HEK293 (cell line): ENCODE data around the gene ARHGAP24.

Source experiments
- CTCF ChIA-PET: fragments of 350-600 bp; formaldehyde crosslinking; extraction: SDS; loops from one replicate; lab custom pipeline; 2021; ENCODE audit warnings: antibody characterized with exemption; lab: Yijun Ruan, JAX
- POLR2A ChIA-PET: fragments of 300-600 bp; formaldehyde crosslinking; extraction: SDS; loops from one replicate; lab custom pipeline; 2020; ENCODE audit warnings: antibody characterized with exemption, inconsistent platforms; lab: Yijun Ruan, JAX
- H3K27ac ChIP-seq: fragments of 200-500 bp; sonication (Bioruptor generic); 2 replicates; pipeline ENCODE4 v1.5.1; 2014; ENCODE audit warnings: low read depth, low read length, control low read depth, inconsistent platforms; ENCODE audit errors: extremely low read depth
- H3K36me3 ChIP-seq, 2 experiments: fragments of 200-500 bp in 1 of 2; sonication (Bioruptor generic) in 1 of 2; 1 replicate in 1 of 2; 2 replicates in 1 of 2; pipeline ENCODE4 v1.5.1; 2014 to 2017; ENCODE audit warnings: inconsistent platforms in 2 of 2, low read length in 2 of 2; ENCODE audit not compliant: control insufficient read depth in 2 of 2, insufficient read depth in 1 of 2
- H3K4me1 ChIP-seq: fragments of 200-500 bp; sonication (Bioruptor generic); 2 replicates; pipeline ENCODE4 v1.5.1; 2014; ENCODE audit warnings: mild to moderate bottlenecking, low read length, inconsistent platforms; ENCODE audit not compliant: control insufficient read depth, insufficient read depth
- H3K4me3 ChIP-seq: 2 replicates; pipeline ENCODE4 v1.5.1; 2011; ENCODE audit warnings: low read depth, mild to moderate bottlenecking, control low read depth, low read length, moderate library complexity
- H3K9me3 ChIP-seq: fragments of 200-500 bp; sonication (Bioruptor generic); 2 replicates; pipeline ENCODE4 v1.5.1; 2014; ENCODE audit warnings: low read depth, low read length, inconsistent platforms; ENCODE audit not compliant: control insufficient read depth, insufficient read depth
- HOXD13 ChIP-seq: sonication (generic); formaldehyde crosslinking; IDR thresholded peaks from 2 replicates; pipeline ENCODE4 v1.8.0; 2022; ENCODE audit warnings: missing genetic modification reagents, borderline replicate concordance
- IKZF3 ChIP-seq: fragments of 450-650 bp; IDR thresholded peaks from 2 replicates; pipeline ENCODE4 v1.5.0; 2018; ENCODE audit warnings: missing biosample characterization, mild to moderate bottlenecking, missing genetic modification characterization, moderate library complexity
- OSR2 ChIP-seq: fragments of 450-650 bp; formaldehyde crosslinking; IDR thresholded peaks from 2 replicates; pipeline ENCODE4 v1.5.1; 2016; ENCODE audit warnings: missing biosample characterization, missing genetic modification characterization
- REPIN1 ChIP-seq: fragments of 450-650 bp; formaldehyde crosslinking; IDR thresholded peaks from 2 replicates; pipeline ENCODE4 v1.5.1; 2017; ENCODE audit warnings: missing biosample characterization, missing genetic modification characterization, low read depth
- ZBTB8A ChIP-seq: fragments of 450-650 bp; formaldehyde crosslinking; IDR thresholded peaks from 2 replicates; pipeline ENCODE4 v1.5.1; 2016; ENCODE audit warnings: missing biosample characterization, missing genetic modification characterization
- ZNF211 ChIP-seq: fragments of 450-650 bp; formaldehyde crosslinking; IDR thresholded peaks from 2 replicates; pipeline ENCODE4 v1.5.1; 2016; ENCODE audit warnings: low read depth, missing biosample characterization, missing genetic modification characterization
- ZNF292 ChIP-seq: fragments of 450-650 bp; formaldehyde crosslinking; IDR thresholded peaks from 2 replicates; pipeline ENCODE4 v1.5.1; 2016; ENCODE audit warnings: low read depth, missing biosample characterization, missing genetic modification characterization, borderline replicate concordance
- ZNF341 ChIP-seq: fragments of 450-650 bp; formaldehyde crosslinking; IDR thresholded peaks from 2 replicates; pipeline ENCODE4; 2016; ENCODE audit warnings: low read depth, missing biosample characterization, missing genetic modification characterization
- ZNF37A ChIP-seq: fragments of 450-650 bp; IDR thresholded peaks from 2 replicates; pipeline ENCODE4 v1.5.1; 2018; ENCODE audit warnings: missing biosample characterization, missing genetic modification characterization
- ZNF391 ChIP-seq: fragments of 450-650 bp; formaldehyde crosslinking; IDR thresholded peaks from 2 replicates; pipeline ENCODE4 v1.5.1; 2016; ENCODE audit warnings: low read depth, missing biosample characterization, missing genetic modification characterization, borderline replicate concordance
- ZNF404 ChIP-seq: fragments of 450-650 bp; formaldehyde crosslinking; IDR thresholded peaks from 2 replicates; pipeline ENCODE4 v1.5.1; 2017; ENCODE audit warnings: missing biosample characterization, missing genetic modification characterization
- ZNF621 ChIP-seq: fragments of 450-650 bp; formaldehyde crosslinking; IDR thresholded peaks from 2 replicates; pipeline ENCODE4 v1.5.1; 2017; ENCODE audit warnings: missing biosample characterization, missing genetic modification characterization
- ZNF658 ChIP-seq: fragments of 450-650 bp; formaldehyde crosslinking; IDR thresholded peaks from 2 replicates; pipeline ENCODE4; 2016; ENCODE audit warnings: missing biosample characterization, missing genetic modification characterization
- ZSCAN16 ChIP-seq: fragments of 450-650 bp; formaldehyde crosslinking; IDR thresholded peaks from 2 replicates; pipeline ENCODE4 v1.5.1; 2016; ENCODE audit warnings: missing biosample characterization, missing genetic modification characterization
- ZSCAN30 ChIP-seq: fragments of 450-650 bp; IDR thresholded peaks from 2 replicates; pipeline ENCODE4 v1.5.1; 2018; ENCODE audit warnings: missing biosample characterization, mild to moderate bottlenecking, missing genetic modification characterization, moderate library complexity
- TF ChIP-seq, protein P1 (sequence below): fragments of 450-650 bp; formaldehyde crosslinking; IDR thresholded peaks from 2 replicates; pipeline ENCODE4 v1.5.1; 2017; ENCODE audit warnings: missing biosample characterization, missing genetic modification characterization
- TF ChIP-seq, protein P2 (sequence below): fragments of 450-650 bp; formaldehyde crosslinking; IDR thresholded peaks from 2 replicates; pipeline ENCODE4 v1.5.1; 2016; ENCODE audit warnings: missing biosample characterization, missing genetic modification characterization
- TF ChIP-seq, protein P3 (sequence below): fragments of 450-650 bp; formaldehyde crosslinking; IDR thresholded peaks from 2 replicates; pipeline ENCODE4 v1.5.1; 2016; ENCODE audit warnings: missing biosample characterization, missing genetic modification characterization
- TF ChIP-seq, protein P4 (sequence below): fragments of 450-650 bp; formaldehyde crosslinking; IDR thresholded peaks from 2 replicates; pipeline ENCODE4 v1.5.1; 2017; ENCODE audit warnings: missing biosample characterization, mild to moderate bottlenecking, missing genetic modification characterization, moderate library complexity

The ARHGAP24 gene

DNA sequence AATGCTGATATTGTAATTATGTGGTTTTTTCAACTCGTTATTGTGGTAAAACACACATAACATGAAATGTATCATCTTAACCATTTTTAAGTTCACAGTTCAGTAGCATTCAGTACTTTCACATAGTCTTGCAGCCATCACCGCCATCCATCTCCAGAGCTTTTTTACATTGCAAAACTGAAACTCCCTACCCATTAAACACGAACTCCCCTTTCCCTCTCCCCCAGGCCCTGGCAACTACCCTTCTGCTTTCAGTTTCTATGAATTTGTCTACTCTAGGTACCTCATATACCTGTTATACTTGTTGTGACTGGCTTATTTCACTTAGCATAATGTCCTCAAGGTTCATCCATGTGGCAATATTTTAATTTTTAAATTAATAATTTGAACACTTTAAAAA is 504.3 kb downstream of the ARHGAP24 start:
- no peaks in the 10 kb centered on the region for H3K36me3 ChIP-seq
- H3K27ac ChIP-seq = no peak overlapping the region
- no peak overlapping the region for H3K4me3 ChIP-seq
- TF ChIP-seq, protein P1, sequence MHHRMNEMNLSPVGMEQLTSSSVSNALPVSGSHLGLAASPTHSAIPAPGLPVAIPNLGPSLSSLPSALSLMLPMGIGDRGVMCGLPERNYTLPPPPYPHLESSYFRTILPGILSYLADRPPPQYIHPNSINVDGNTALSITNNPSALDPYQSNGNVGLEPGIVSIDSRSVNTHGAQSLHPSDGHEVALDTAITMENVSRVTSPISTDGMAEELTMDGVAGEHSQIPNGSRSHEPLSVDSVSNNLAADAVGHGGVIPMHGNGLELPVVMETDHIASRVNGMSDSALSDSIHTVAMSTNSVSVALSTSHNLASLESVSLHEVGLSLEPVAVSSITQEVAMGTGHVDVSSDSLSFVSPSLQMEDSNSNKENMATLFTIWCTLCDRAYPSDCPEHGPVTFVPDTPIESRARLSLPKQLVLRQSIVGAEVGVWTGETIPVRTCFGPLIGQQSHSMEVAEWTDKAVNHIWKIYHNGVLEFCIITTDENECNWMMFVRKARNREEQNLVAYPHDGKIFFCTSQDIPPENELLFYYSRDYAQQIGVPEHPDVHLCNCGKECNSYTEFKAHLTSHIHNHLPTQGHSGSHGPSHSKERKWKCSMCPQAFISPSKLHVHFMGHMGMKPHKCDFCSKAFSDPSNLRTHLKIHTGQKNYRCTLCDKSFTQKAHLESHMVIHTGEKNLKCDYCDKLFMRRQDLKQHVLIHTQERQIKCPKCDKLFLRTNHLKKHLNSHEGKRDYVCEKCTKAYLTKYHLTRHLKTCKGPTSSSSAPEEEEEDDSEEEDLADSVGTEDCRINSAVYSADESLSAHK (tag by site-specific recombination) = no peak
- TF ChIP-seq ZNF341 (tag by site-specific recombination) = no peak
- no peak for TF ChIP-seq ZNF292 (tag by site-specific recombination)
- no peak for TF ChIP-seq ZNF404
- TF ChIP-seq ZNF621 (tag by site-specific recombination) = no peak
- no peak for TF ChIP-seq IKZF3 (tag by site-specific recombination)
- TF ChIP-seq, protein P2, sequence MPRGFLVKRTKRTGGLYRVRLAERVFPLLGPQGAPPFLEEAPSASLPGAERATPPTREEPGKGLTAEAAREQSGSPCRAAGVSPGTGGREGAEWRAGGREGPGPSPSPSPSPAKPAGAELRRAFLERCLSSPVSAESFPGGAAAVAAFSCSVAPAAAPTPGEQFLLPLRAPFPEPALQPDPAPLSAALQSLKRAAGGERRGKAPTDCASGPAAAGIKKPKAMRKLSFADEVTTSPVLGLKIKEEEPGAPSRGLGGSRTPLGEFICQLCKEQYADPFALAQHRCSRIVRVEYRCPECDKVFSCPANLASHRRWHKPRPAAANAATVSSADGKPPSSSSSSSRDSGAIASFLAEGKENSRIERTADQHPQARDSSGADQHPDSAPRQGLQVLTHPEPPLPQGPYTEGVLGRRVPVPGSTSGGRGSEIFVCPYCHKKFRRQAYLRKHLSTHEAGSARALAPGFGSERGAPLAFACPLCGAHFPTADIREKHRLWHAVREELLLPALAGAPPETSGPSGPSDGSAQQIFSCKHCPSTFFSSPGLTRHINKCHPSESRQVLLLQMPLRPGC = no peak
- TF ChIP-seq ZNF391 (tag by site-specific recombination) = no peak
- TF ChIP-seq, all 188 proteins: peak for 0
- ChIA-PET CTCF (interaction anchor here (1.0 to 1.4 kb wide), 2 partner anchors 10 to 183 kb away, joined by 3 read pairs; no protein-coding TSS in a partner anchor), POLR2A (no interaction called here)
- no peaks in the 10 kb centered on the region for H3K9me3 ChIP-seq
- H3K4me1 ChIP-seq = no peaks in the 10 kb centered on the region

DNA sequence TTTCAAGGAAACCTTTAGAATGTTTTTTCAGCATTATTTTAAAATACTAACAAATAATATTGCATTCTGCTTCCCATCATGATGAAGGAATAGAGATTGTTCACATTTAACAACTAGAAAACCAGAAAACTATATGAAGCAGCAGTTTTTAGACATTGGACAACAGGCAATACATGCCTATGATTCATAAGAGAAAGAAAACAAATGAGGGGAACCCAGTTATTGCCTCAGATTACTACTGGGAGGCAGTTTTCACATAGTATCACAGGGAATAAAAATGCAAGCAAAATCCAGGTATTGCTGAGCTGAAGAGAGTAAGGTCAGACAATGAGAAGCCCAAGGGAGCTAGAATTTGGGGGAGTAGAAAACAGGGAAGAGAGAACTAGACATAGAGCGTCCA is 511.3 kb downstream of the ARHGAP24 start:
- POLR2A ChIA-PET = no interaction called here
- Histone ChIP-seq H3K27ac (no peak overlapping the region), H3K4me1 (no peaks in the 10 kb centered on the region), H3K9me3 (no peaks in the 10 kb centered on the region), H3K4me3 (no peak overlapping the region)
- CTCF ChIA-PET = no interaction called here
- TF ChIP-seq ZBTB8A = no peak
- TF ChIP-seq ZSCAN30 (tag by site-specific recombination) = no peak
- TF ChIP-seq, protein P3, sequence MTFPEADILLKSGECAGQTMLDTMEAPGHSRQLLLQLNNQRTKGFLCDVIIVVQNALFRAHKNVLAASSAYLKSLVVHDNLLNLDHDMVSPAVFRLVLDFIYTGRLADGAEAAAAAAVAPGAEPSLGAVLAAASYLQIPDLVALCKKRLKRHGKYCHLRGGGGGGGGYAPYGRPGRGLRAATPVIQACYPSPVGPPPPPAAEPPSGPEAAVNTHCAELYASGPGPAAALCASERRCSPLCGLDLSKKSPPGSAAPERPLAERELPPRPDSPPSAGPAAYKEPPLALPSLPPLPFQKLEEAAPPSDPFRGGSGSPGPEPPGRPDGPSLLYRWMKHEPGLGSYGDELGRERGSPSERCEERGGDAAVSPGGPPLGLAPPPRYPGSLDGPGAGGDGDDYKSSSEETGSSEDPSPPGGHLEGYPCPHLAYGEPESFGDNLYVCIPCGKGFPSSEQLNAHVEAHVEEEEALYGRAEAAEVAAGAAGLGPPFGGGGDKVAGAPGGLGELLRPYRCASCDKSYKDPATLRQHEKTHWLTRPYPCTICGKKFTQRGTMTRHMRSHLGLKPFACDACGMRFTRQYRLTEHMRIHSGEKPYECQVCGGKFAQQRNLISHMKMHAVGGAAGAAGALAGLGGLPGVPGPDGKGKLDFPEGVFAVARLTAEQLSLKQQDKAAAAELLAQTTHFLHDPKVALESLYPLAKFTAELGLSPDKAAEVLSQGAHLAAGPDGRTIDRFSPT (tag by site-specific recombination) = no peak
- TF ChIP-seq ZNF37A (tag by site-specific recombination) = no peak
- no peak for TF ChIP-seq ZNF621 (tag by site-specific recombination)
- TF ChIP-seq, protein P4, sequence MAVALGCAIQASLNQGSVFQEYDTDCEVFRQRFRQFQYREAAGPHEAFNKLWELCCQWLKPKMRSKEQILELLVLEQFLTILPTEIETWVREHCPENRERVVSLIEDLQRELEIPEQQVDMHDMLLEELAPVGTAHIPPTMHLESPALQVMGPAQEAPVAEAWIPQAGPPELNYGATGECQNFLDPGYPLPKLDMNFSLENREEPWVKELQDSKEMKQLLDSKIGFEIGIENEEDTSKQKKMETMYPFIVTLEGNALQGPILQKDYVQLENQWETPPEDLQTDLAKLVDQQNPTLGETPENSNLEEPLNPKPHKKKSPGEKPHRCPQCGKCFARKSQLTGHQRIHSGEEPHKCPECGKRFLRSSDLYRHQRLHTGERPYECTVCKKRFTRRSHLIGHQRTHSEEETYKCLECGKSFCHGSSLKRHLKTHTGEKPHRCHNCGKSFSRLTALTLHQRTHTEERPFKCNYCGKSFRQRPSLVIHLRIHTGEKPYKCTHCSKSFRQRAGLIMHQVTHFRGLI (tag by site-specific recombination) = no peak
- TF ChIP-seq ZNF211 (tag by site-specific recombination) = no peak
- no peak for TF ChIP-seq HOXD13 (CRISPR knock-in tag)
- no peak for TF ChIP-seq ZSCAN16 (tag by site-specific recombination)
- TF ChIP-seq ZNF658 (tag by site-specific recombination) = no peak
- TF ChIP-seq REPIN1 (tag by site-specific recombination) = no peak
- no peak for TF ChIP-seq OSR2 (tag by site-specific recombination)
- TF ChIP-seq, all 188 proteins: peak for 0
- H3K36me3 ChIP-seq = no peaks in the 10 kb centered on the region
